ENCODE measurements around the gene TFF3.
A peak's percentile ranks its signal among the peaks of the same experiment; 100 is the strongest.

TFF3 gene

DNA sequence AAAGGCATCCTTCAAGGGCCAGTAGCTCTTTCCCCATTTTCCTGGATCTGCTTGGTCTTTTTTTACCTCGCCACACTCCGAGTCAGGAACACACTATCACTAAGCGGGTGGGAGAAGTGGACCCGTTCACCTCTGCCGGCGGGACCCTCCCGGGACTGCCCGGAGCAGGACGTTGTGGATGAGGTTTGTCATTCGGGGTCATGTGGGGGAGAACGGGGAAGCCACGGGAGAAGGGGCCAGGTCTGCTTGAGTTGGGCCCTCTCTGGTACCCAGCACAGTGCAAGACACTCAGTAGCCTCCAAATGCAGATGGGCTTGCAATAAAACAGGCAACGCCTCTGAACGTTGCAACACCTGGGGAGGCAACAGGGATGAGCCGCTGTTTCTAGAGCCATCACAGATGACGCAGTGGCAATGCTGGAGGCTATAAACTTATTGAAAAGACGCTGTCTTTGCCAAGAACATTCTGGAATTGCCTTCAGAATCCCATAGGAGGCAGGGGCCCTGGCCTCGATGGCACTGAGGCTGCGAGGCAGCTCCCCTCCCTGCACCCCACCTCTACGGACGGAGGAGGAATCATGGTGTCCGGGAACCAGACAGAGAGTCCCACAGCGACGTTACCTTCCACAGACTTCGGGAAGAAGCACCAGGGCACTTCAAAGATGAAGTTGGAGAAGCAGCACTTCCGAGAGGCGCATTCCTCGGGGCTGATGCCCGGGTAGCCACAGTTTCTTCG lies 31.8 kb upstream of the TFF3 start:
- no peak for DNase-seq

DNA sequence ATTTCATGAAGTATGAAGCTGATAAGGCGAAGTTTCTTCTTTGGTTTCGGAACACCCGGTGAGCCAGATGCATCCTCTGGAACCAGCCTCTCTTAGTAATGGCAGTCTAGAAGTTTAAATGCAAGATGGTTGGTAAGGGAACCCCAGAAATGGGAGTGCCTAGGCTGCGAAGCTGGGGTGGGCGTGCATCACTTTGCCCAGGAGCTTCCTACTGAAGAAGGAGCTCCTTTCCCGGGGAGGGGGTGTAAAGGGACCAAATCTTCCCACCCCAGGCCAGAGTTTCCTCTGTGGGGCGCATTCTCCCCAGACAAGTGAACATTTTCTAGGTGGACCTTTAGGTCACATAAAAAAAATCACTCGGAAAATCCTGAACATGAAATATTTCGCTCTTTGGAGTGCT lies 31.2 kb upstream of the TFF3 start:
- no peak for DNase-seq

DNA sequence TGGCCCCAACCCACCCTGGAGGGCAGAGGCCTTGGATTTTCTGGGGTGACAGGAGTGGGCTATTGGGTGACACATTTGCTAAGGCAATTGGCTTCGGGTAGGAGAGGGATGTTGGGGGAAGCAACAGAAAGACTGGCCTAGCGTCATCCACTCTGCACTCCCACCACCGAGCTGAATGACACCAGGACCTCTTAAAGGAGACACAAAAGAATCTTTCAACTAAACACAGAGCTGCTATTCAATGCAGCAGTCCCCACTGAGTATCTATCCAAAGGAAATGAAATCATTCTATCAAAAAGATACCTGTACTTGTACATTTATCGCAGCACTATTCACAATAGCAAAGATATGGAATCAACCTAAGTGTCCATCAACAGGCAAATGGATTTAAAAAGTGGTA lies 29.4 kb upstream of the TFF3 start:
- DNase-seq: no peak

DNA sequence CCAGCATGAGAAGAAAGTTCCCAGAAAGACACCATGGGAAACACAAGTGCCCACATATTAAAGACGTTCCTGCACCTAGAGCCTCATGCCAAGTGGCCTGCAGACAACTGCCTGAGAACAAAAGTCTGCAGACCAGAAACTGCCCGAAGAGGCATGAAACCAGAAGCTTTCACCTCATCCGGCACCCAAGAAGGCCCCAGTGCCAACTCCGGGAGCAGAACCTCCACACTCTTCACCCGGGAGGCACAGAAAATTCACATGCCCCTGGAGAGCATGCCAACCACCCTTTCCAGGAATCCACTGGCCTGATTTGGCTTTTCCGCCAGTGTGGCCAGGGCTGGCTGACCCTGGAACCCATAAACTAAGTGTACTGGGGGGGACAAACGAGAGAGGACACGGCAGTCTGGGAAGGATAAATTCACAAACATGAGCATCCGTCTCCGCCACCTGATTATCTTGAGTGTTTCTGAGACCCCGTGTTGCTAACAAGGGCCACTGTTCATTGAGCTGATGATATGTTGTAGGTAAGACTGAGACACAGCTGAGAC lies 28.8 kb upstream of the TFF3 start:
- DNase-seq: no peak

DNA sequence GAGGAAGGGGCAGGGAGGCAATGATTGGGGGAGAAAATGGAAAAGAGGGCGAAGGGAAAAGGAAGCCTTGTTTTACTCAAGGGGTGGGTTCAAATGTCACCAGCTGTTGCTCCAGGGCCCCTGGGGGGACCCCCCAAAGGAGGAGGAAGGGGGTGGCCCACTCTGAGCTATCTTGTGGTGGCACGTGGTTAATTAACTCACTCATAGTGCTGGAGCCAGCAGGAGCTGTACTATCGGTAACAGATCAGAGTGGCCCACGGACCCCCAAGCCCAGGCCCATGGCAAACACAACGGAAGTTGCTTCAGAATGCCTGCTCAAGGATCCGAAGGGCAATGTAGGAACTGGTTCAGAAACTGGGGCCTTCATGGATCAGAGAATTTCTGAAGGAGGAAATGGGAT lies 28.3 kb upstream of the TFF3 start:
- no peak for DNase-seq

DNA sequence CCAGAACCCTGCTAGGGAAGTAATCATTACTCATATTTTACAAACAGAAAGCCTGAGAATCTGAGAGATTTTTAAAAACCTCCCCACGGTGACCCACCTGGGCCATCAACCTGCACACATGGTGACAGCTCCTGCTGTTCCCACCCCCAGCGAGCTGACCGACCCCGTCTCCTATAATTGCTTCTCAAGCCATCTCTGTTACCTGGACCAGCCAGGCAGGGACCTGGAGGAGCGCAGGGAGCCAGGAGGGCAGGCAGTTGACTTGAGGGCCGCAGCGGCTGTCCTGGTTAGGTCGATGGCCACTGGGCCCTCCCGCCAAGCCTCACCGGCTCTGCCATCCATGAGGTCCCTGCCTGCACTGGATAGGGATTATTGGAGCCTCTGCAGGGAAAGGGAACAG lies 27.9 kb upstream of the TFF3 start:
- DNase-seq: no peak

DNA sequence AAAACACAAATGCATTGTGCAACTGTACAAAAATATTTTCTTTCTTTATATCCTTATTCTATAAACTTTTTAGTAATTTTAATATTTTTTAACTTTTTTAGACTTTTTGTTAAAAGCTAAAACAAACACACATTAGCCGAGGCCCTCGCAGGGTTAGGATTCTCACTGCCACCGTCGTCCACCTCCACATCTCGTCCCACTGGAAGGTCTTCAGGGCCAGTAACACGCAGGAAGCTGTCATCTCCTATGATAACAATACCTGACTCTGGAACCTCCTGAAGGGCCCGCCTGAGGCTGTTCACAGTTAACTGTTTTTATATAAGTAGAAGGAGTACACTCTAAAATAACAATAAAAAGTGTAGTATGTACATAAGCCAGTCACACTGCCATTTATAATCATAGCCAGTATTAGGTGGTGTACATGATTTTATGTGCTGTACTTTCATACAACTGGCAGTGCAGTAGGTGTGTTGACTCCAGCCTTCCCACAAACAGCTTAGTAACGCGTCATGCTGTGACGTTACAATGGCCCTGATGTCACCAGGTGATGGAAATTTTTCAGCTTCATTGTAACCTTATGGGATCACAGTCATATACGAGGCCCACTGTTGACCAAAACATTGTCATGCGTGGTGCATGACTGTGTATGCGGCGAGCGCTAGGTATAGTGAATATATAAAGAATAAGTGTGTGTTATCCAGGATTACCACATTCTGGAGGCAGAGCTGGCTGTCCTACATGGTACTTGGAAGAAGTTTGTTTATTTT lies 26.8 kb upstream of the TFF3 start:
- DNase-seq: no peak

DNA sequence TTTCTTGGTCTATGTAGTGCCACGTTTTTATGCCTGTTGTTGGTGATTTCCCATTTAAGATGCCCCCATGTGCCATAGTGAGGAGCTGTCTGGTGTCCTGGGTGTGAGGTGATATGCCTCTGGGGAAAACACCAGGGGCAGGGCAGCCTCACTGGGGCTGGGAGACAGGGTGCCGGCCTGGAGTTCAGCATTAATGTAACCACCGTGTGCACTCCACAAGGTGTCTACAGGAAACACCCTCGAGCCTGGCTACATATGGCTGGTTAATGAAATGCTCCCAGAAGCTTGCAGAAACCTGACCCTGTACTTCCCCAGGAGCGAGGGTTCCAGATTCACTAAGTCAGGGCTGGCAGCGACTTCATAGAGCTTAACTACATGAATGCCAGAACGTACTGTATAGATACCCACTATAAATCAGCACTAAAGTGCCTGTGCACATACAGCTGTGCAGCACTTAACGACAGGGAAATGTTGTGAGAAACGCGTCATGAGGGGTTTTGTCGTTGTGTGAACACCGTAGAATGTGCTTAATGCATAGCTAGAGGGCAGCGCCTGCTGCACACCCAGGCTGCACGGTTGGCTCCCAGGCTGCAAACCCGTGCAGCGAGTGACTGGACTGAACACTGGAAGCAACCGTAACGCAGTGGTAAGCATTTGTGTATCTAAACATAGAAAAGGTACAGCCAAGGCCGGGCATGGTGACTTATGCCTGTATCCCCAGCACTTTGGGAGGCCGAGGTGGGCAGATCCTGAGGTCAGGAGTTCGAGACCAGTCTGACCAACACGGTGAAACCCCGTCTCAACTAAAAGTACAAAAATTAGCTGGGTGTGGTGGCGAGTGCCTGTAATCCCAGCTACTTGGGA lies 25.2 kb upstream of the TFF3 start:
- DNase-seq: no peak

DNA sequence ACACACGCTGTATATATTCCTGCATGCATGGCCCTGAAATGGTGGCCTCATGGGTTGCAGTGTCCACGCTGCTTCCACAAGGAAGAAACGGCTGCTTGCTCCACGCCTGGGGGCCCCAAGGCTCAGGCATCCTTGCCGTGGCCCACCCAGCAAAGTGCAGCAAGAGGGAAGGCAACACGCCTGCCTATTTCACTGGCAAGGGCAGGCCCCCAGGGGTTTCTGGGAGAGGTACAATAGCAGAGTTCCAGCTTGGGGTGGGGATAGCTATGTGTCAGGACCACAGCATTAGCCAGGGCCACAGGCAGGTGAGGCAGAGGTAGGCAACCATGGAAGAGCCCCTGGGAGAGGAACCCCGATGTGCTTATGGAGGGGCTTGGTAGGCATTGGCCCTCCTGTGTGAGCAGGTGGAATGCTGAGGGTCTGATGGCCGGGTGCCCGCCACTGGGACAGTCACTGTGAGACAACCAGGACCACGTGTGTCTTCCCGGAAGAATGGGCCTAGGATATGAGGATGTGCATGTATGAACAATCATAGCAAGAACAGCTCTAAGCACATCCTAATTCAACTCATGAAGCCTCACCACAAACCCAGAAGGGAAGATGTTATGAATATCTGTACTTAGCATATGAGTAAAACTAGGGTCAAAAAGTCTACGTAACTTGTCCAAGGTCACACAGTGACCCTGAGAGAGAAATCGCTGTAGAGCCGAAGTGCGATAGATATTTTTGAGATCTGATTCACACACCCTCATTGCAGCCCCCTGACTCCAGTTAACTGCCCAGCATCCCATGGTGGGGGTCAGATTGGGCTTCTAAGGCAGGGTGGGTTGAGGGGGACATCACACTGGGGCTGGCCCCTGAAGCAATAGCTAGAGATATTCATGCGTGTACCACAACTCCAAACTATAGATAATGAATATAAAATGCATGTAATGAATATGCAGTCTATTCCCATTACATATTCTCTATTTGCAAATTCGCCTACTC lies 23.8 kb upstream of the TFF3 start:
- no peak for DNase-seq

DNA sequence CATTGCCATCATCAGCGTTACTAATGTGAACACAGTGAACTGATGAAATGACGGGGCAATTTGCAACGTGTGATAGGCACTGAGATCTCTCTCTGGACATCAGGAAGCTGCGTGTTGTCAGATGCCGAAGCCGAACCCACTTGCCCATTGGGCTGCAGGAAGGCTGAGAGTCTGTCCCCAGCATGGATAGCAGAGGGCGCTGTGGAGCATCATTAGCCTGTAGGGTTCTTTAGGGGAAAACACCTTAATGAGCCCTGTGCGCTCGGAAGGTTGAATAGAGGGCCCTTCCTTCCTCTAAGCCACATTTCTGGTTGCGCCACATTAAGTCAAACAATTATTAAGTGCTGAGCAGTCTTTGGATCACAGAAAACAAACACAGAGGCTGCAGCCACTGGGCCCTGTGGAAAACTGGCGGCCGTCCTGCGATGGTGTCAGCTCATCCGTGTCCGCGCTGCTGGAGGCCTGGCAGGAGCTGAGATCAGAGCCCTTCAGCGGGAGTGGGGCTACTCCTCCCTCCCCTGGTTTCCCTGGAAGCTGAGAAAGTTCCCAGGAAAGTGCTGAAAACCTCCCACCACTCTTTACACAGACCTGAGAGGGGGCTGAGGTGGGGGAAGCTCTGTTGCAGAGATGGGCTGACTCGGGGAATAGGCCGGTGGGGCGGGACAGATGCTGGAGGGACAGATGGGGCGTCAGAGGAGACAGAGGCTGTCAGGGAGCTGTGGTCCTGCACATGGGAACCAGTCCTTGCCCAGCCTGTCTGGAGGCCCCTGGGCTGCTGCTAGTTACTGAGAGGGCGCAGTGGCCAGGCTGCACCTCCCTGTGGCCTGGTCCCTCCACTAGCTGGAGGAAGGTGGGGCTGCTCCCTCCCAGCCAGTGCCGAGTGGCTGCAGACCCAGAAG lies 22.9 kb upstream of the TFF3 start:
- peak; percentile 36 for DNase-seq

DNA sequence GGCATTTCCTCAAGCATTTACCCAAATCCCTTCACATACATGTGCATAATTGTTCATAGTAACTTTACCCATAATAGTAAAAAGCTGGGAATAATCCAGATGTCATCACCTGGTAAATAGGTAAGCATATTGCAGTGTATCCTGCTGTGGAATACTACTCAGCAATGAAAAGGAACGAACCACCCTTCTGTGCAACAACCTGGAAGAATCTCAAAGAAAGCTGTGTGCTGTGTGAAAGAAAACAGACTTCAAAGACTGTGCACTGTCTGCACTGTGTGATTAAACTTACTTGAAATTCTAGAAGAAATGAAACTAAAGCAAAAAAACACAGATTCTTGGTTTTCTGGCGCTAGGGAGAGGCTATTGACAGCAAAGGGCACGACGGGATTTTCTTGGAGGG lies 22.1 kb upstream of the TFF3 start:
- DNase-seq: no peak

DNA sequence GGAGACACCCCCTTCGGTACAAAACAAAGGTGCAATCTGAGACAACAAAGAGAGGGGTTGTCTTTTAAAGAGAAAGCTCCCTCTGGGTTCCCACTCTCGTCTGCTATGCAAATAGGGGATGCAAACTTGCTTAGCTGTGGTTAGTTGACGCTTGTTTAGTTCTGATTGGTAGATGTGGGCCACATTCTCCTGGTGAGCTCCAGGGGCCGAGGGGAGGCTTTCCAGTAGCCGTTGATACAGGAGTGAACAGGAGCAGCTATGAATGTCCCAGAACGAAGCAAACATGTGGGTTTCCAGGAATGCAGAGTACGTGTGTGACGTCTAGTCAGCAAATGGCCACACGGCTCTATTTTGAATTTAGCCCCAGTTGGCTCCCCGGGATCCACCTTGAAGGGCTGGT lies 20.8 kb upstream of the TFF3 start:
- peak; percentile 9 for DNase-seq

DNA sequence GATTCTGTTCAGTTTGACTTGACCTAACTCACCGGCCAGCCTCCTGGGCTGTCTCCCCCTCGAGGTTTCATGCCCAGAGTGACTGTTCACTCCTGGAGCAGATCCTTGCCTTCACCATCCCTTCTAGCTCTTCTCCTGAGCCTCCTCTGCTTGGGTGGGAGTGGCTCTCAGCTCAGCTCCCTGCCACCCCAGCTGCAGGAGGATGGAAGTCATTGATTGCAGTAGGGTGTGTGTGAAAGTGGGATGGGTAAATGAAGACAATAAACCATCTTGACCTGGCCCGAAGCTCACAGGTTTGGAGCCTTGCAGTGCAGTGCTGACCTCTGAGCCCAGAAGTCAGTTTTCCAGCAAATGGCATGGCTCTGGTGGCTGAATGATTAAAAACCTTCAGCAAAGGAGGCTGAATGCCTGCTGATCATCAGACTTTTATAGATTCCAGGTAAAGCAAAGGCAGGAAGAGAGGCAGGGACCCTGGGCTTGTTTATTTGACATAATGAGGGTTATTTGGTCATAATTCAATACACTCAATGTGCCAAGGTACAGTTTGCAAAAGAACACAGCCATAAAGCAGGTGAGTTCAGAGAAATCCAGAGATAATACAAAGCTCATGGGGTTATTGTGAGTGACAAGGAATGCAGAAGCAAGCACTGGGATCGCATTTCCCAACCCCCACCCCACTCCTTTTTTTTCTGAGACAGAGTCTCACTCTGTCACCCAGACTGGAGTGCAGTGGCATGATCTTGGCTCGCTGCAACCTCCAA lies 17.5 kb upstream of the TFF3 start:
- DNase-seq: no peak

DNA sequence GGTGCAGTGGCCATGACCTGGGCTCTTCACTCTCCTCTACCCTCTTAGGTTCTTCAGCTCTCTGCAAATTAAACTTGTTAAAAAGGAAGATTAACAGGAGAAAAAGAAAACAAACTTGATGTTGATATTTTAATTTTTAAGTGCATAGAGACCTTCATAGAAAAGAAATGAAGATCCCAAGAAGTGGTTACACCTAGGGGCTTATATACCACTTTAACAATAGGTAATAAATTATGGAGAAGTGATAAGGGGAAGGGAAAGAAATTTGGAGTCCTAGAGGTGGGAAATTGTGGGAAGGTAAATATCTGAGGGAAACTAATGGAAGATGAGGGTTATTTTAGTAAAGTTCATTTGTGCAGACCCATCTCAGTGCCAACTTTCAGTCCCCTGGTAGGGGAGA lies 16.5 kb upstream of the TFF3 start:
- no peak for DNase-seq

DNA sequence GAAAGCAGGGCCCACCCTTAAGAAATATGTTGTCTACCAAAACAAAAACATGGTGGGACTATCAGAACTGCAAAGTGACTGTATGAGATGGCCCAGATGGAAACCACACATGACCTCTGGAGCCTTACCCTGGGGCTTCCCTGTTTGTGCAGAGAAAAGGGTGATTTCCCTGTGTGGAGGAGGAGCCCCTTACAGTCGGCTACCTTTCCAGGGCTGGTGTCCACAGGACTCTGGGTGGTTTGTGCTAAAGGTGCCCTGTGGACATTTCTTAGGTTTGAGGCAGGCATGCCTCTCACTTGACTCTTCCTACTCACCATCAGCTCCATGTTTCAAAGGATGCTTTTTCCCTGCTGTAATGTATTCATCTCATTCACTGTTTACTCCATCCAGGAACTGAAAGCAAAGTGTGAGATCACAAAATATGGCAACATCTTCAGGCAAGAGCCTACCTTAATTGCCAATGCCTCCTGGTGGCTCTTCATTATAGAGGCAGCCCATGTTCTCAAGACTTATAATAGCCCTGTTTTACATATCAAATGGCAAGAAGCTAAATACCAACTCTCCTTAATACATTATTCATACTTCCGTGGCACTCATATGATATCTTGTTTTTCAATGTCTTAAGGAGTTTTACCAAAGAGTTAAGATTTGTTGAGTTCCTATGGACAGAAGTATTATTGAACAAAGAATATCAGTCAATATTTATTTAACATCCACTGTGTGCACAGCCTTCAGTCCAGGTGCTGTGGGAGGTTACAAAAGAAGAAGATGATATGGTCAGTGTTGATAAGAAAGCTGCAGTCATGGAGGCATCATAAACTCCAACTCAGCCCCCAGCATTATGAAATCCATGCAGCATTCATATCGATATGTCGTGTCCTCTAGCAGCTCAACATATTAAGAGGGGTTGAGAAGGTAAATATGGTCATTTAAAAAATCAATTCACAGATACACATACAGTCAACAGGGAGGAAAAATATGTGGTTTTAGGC lies 15.5 kb upstream of the TFF3 start:
- no peak for DNase-seq

DNA sequence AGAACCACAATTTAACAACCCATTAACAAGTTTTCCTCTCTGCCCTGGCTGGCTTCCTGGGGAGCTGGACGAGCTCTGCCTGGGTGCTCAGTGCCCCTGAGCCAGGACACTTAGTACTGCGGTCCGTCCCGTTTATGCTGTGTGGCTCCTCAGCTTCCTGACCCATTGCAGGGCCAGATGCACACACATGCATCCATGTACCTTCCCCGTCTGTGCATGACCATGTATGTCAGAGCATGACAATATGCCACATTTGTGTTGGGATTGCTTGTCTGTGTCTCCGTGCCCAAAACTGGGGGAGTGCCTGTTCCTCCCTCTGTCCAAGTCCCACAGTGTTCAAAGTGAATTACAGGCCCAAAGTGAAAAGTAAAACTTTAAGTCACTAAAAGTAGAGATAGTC lies 9.7 kb upstream of the TFF3 start:
- no peak for DNase-seq

DNA sequence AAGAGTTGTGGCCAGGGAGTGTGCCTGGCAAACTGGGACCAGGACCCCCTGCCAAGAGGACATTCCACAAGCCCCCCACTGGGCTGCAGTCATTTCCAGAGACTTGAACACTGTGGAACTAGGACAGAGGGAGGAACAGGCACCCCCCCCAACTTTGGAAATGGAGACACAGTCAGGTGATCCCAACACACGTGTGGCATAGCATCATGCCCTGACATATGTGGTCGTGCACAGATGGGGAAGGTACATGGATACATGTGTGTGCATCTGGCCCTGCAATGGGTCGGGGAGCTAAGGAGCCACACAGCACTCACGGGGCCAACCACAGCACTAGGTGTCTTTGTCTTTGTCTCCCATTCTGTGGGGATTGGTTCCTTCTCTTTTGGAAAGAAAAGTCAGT lies 6.6 kb upstream of the TFF3 start:
- no peak for DNase-seq

DNA sequence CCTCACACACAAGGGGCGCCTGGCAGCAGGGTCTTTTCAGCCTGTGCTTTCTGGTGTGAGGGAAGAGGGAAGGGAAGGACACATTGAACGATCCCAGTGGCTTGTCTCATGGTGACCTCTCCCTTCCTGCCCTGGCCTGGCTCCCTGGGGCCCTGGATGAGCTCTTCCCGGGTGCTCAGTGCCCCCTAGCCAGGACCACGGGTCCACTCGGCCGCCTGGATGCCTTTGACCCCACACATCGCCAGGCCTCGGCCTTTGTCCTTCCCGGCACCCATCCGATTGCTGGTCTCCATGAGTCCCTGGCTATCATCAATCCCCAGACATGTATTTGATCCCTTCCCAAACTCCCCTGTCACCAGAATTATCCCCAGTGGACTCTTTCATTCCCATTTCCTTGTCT lies 6.0 kb upstream of the TFF3 start:
- no peak for DNase-seq

DNA sequence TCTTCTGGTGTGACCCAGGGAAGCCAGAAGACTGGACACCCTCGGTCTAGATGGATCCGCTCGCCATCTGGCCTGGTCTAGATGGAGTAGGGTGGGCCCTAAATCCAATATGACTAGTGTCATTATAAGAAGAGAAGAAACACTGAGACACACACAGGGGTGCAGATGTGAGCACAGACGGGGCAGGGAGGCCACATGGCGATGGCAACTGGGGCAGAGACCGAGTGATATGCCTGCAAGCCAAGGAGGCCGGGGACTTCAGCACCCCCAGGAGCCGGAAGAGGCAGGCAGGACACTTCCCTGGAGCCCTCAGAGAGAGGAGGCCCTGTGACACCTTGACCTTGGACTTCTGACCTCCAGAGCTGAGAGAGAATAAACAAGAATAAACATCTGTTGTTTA lies 5.6 kb upstream of the TFF3 start:
- DNase-seq: no peak

Measured in fibroblast of skin of scalp (primary cell).